TTC549 (cell line): ENCODE data around the gene RFX8.
"Not testable (repeated sequence)": the region's sequence is repeated elsewhere in the genome, so short reads cannot be mapped to it uniquely, and the experiment has no call there.

Experiments used
- FAIRE-seq: peaks from 2 replicates; lab custom pipeline; 2012; peaks lifted over from hg19 to GRCh38; lab: Jason Lieb, UNC

Gene RFX8

DNA sequence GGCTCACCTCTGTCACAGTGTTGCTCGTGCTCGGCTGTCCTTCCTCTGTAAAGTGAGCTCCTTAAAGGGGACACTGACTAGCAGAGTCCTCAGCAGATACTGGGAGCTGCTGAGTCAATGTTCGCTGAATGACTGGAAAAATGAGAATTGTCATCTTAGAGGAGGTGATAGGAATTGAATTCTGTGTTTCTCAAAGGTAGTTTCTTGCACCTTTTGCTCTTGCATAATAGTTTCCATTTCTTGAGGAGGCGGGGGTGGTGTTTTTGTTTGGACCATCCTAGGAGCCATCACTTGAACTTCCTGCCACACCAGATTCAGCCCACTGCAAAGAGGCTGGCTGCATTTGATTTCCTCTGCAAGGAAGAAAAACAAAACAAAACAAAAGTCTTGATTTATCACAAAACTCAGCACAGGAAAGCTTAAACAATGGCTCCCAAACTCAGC, 11.4 kb upstream of the RFX8 start:
- no peak for FAIRE-seq

DNA sequence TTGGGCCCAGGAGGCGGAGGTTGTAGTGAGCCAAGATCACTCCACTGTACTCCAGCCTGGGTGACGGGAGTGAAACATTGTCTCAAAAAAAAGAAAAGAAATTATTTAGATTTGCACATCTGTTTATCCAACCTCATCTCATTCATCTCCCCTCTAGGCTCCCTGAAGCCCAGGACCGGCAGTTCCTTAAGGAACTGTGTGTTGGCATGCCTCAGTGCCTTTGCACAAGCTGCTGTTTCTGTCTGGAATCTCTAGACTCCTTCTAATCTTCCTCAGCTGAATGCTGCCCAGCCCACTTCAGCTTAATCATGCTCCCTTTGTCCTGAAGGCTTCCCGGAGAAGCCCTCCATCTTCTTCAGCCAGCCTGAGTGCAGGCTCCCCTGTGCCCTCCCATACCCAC, 10.9 kb upstream of the RFX8 start:
- FAIRE-seq = no peak

DNA sequence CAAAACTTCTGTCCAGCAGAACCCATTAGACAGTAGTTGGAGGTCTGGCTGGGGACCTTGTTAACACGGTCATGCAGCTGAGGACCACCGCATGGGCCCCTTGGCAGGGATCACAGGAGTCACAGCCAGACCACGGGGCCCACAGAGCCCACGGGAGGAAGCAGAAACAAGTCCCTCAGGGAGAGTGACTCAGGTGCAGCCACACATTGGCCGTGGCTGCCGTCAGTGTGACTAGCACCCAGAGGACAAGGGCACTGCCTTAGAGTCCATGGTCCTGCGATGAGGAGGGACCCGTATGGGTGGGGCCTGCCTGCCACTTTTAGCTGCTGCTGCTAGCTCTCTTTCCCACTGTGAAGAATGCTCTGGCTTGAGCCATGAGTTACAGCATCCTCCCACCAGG, 5.9 kb upstream of the RFX8 start:
- FAIRE-seq = no peak

DNA sequence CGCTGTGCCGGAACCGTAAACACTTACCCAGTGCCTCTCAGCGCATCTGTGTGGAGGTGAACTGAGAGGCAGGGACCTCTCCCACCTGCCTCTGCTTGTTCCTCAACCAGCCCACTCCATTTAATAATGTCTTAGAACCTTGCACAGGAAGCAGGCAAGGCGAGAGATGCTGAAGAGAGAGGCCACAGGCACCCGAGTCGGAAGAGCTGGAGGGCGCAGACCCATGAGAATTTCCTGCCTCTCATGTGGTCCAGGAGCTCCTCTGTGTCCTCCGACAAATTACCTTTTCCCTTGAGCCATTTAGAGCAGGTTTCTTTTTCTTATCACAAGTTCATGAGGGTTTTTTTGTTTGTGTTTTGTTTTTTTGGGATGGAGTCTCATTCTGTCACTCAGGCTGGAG, 4.9 kb upstream of the RFX8 start:
- FAIRE-seq = no peak

DNA sequence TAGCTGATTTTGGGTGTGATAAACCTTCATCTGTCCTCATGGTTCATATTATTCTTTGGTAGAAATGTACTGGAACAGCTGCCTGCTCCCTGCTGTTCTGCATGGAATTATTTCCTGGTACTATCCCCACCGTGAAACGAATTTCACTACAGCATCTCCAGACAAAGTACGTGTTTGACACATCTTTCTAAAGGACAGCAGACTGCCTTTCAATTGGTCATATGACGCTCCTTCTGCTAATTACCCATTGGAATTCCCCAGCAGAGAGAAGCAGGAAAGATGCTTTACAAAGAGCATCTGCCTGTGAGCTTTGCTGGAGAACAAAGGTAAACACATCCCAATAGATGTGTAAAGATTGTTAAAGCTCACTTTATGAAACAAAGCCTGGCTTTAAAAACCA, 4.4 kb upstream of the RFX8 start:
- FAIRE-seq = no peak

DNA sequence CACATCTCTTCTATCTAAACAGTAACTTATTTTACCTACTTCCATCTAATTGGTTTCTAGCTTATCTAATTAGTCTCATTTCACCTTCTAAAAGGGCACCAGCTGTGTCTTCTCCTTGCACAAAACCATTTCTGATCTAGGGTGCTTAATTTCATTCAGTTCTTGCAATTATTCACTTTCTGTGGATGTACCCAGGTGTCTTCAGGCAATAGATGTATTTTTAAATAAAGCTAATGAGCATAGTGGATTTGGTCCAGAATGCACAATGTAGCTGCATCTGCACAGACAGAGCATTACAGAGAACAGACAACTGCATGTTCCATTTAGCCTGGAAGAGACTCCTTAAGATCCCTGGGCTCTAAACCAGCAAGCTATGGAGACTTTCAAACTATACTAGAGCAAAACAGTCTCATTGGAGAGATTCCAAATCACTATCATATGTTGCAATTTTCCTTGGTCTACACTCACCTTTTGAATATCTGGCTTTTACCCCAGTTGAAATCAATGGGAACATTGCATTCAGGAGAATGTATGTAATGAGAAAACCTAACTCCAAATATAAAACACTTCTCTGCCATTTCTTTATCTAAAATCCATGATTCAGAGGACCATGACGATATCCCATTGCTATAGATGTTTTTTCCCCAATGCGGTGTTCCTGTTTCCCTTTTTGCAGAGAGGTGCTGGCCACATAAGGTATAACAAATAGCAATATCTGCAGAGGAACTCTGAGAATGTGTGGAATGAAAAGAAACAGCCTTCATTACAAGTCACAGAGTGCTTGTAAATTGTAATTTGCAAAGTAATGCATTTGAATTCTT, 3.5 kb upstream of the RFX8 start:
- FAIRE-seq = no peak

DNA sequence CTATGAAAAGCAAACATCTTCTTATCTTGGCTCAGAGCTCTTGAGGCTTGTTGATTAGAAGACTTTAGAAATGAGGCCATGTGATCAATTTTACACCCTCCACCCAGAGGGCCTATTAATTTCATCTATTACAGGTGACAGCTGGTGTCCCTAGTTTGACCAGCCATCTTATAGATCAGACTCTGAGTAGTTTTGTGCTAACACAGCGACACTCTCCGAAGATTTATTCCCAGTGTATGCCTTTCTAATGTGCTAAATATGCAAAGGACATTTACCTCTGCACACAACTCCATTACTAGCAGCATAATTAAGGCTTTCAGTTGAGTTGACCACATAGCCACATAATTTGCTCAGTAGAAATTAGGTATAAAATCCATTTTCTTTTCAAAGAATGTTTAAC, 2.6 kb upstream of the RFX8 start:
- no peak for FAIRE-seq

DNA sequence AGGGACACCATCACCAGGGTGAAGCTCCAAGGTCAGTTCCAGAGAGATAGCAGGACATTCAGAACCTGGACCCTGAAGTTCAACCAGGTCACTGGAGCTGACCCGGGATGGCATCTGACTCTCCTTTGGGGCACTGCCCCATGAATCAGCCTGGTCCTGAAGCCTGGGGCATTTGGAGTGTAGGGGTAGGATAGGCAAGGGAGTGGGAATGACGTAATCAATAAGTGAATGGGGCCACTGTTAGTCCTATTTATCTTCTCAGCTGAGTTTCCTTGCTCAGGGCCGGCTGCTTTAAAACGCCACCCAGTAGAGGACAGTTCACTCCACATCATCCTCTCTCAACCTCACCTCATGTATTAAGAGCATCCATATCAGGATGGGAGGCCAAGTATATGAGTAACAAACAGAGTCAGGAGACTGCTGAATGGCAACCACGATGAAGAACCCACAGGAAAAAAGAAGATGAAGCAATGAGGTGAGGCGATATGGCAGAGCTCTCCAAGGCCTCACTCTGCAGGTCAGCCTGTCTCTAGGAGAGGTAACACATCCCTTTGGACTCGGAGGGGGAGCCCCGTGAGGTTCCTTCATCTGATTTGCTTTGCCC, 1.8 kb upstream of the RFX8 start:
- no peak for FAIRE-seq

DNA sequence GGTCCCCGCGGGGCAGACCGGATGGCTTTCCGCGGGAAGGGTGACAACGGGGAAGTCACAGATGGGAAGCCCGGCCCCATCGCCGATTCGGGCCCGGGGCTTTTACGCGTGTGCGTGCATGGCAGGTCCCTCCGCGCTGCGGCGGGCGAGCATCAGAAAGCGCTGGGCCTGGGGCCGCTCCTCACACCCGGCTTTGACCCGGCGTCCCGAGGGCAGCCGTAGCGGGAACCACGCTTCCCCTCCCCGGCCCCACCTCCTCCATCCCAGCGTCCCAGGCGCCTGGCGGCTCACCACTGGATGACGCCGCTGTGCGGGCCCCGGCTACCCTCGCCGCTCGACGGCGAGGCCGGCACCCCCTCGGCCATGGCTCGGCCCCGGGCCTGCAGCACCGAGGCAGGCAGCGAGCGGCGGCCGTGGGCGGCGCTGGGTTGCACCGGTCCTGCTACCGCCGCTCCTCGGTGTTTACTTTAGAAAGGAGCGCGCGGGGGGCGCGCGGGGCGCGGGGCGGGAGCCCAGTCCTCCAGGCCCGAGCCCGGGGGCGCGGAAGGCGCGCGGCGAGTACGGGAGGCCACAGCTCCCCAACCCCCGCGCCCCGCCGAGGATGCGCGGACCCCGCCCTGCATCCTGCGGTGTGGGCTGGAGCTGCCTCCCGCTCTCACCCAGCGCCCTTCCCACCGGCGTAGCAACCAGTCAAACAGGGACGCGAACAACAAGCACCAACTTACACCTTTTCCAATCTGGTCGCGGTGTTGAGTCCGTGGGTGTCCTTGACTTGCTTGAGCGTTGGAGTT, 806 bp downstream of the RFX8 start:
- no peak for FAIRE-seq

DNA sequence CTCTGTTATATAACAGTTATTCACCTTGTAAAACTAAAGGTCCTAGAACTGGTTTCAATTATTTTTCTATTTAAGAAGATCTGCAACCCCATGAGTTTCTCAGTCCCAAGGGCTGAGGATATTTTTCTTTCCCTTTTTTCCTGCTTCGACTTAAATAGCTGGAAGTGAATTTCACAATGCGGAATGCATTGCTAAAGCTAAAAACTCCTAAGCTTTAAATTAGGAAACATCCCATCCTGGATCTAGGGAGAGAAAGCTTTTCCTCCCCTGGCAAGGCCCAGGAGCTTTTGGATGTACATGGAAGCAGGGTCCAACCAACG, 1.4 kb downstream of the RFX8 start:
- no peak for FAIRE-seq

DNA sequence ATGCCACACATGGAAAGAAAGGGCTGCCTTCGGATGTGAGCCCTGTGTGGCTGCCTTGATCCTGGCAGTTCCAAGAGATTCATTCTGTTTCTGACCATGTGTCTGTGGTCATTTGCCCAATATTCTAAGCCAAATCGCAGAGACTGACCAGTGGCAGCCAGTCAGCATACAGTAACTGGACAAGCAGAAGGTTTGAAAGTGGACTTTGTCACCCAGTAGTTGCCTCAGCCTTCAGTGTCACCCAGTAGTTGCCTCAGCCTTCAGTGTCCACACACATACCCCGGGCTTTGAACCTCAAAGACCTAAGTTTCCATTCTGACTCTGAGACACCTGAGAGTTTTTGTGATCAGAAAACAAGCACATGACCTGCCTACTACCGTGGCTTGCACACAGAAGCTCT, 5.0 kb downstream of the RFX8 start:
- FAIRE-seq = no peak

DNA sequence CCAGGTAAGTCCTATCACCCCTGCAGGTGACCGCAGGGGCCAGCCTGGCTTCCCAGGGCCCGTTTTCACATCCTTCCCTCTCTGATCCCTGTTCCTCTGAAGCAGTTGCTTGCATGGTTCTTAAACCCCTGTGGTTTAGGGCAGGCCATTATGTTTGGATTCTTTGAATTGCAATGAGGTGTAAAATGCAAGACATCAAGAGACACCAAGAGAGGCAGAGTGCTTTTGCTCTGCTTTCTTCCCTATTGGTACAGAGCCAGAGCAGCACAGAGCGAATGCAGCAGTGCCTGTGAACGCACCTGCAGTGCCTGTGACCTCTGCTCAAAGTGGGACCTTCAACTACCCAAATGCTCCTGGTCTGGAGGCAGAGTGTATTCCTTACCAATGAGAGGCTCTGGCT, 7.6 kb downstream of the RFX8 start:
- FAIRE-seq = no peak

DNA sequence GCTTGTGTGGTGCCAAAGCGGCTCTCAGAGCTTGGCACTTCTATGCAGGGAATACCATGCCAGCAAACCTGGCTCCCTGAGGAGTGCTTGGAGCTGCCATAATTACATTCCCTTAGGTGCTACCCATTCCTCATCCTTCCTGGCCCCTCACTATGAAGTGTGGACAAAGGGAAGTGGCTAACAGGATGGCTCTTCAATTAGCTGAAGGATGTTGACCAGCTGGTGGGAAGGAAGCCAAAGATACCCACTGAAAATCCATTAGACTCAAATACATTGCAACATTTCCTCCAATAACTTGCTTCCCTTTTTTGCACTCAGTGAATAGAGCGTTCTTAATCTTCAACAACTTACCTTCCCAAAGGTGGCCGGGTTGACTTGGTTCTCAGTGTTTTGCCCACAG, 8.5 kb downstream of the RFX8 start:
- FAIRE-seq = no peak

DNA sequence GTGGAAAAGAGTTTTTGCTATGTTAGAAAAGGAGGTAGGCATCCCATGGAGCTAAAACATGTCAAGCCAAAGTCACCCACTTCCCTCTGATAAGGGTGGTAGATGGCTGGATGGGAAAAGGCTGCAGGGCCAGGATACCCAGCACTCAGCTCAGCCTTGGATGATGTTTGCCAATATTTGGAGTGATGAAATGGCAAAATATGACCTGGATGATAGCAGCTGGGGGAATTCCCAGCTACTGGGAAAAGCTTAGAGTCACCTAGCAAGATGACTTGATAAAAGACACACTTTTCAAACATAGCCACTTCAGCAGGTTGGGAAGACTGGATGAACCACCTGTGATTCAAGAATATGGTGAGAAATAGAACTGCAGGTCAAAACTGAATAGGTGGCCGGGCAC, 10.1 kb downstream of the RFX8 start:
- FAIRE-seq = no peak

DNA sequence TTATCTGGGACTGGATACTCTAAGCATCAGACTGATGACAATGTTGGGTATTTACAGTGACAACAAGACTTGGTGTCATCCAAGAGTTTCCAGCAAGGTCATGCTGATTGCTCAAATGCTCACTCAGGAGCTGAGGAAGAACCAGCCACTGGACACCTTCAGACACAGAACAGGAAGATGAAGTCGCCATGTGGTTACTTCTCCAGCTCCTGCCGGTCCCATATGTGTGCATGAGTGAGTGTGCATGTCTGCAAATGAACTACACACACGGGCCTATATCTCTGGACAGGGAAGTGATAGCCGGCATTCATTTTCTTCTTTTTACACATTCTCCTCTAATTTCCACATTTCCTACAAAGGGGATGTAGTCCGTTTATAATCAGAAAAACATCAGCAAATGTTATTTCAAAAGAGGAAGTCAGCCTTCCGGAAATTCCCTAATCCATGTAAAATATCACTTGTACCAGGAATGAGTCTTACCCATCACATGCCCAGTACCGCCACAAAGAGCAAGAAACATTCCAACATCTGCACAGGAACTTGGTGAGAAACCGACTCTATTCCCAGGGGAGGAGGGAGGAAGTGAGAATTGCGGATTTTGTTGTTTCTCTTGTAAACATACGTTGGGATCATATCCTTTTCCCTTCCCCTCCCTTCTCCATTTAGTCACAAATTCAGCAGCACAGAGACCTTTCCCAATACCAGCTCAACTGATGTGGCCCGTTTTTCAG, 10.8 kb downstream of the RFX8 start:
- FAIRE-seq = no peak

DNA sequence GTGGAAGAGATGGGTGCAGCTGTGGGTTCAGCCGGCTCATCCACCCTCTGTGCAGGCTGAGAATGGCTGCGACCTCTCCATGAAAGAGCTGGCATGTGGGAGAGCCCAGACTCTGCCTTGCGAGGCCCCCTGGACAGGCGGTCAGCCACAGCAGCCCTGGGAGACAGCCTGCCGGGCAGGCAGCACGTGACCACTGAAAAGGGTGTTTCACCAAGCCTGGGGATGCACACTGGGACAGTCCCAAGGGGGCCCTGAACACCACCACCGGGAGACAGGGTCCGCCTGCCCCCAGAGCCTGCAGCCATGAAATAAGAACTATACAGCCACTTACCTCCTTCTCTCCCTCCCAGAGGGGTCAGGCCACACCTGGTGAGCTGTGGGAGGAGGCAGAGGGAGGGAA, 11.5 kb downstream of the RFX8 start:
- FAIRE-seq = no peak

DNA sequence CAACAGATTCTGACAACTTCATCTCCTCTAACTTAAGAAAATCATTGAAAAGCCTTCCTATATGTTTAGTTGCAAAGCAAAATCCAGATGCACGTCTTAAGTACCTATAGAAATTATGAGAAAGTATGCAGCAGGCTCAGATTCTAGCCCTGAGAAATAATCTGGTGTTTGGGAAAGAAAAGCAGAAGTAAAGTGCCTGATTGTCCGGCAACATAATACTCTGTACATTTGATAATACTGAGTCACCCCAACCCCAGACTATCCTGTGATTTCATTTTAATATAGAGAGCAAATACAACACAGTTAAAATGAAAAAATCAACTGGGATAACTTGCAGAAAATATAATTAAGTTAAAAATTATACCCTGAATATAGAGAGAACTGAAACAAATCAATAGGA, 13.5 kb downstream of the RFX8 start:
- FAIRE-seq = no peak

DNA sequence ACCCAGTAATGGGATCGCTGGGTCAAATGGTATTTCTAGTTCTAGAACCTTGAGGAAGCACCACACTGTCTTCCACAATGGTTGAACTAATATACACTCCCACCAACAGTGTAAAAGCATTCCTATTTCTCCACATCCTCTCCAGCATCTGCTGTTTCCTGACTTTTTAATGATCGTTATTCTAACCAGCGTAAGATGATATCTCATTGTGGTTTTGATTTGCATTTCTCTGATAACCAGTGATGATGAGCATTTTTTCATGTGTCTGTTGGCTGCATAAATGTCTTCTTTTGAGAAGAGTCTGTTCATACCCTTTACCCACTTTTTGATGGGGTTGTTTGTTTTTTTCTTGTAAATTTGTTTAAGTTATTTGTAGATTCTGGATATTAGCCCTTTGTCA, 20.5 kb downstream of the RFX8 start:
- not testable (repeated sequence) for FAIRE-seq

DNA sequence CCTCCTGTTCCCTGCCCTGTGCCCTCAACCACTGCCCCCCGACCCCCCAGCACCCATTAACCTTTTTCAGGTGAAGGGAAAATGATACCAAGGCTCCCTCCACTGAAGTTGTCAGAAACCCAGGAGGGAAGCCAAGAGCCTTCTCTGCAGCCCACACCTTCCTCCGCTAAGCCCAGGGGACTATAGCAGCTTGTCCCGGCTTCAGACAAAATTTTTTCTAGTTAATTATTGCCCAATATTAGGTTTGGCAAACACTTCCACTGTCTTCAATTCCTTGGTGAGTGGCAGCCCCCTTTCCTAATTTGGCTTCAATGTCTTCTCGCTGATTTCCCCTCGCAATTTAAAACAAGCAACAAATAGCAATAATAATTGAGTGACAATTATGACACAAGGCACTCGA, 23.9 kb downstream of the RFX8 start:
- FAIRE-seq = no peak

DNA sequence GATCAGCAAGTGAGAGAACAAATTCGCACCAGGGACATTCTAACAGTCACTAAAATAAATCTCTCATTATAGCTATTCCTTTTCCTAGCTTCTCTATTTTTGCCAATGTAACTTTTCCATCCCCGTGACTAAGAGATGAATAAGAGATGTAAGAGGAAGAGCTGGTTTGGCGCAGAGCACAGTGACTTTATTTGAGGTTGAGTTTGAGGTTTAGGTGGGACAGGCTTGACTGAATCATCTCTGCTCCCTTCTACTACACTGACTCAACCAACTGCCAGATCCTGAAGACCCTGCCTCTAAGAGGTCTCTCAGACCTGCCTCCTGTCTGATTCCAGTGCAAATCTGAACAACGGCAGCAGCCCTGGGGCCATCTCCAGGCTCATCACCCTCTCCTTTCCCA, 28.0 kb downstream of the RFX8 start:
- no peak for FAIRE-seq

DNA sequence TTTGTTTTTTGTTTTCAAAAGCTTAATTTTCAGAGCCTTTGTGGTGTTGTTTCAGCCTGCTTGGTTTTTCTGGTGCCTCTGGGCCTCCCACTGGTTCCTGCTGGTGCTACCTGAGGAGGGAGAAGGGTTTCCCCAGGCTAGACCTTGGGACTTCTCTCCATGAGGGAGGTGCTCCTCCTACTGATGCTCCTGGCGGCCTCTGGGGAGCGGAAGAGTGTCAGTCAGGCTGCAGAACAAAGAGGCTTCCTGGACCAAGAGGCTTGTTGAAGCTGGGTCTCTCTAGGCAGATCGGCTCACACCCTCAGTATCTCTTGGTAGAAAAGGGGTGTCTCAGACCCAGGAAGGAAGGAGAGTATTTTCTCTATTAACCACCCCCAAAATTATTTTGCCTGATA, 32.2 kb downstream of the RFX8 start:
- FAIRE-seq = no peak

DNA sequence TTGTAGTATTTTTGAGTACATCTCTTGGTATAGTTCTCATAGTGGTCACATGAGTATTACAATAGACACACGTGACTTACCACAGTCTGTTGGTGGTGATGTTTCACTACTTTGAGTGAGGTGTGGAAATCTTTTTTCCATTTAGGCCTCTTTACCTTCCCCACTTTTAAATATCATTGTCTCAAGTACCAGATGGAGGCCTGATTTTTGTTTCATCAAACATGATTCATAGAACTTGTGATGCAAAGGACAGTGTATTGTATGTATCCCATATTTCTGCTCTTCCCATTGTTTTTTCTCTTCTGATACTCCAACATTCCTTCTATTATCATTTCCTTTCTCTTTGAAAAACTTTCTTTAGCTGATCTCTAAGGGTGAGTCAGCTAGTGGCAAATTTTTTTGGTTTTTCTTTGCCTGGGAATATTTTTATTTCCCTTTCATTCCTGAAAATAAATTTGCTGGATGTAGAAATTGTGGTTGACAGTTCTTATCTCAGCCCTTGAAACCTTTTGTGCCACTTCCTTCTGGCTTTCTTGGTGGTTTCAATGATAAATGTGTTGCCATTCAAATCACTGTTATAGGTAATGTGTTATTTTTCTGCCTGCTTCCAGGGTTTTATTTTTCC, 32.8 kb downstream of the RFX8 start:
- no peak for FAIRE-seq
